Upper lobe of left lung (tissue), 4 donors: ENCODE measurements around the gene OTOG.

Experiments
- EP300 ChIP-seq, 4 donors: sonication (generic); formaldehyde crosslinking; IDR thresholded peaks; one replicate each; pipeline ENCODE4 v1.5.1; 2017; ENCODE audit warnings: antibody characterized with exemption in 4 of 4, control low read depth in 2 of 4
- POLR2AphosphoS5 ChIP-seq, 2 donors: sonication (generic); formaldehyde crosslinking; IDR thresholded peaks; one replicate each; pipeline ENCODE4 v1.5.1; 2017; ENCODE audit warnings: antibody characterized with exemption in 2 of 2
- TF ChIP-seq, protein P1 (sequence below), 6 experiments: fragments of 450-650 bp in 4 of 6; fragments of 200-600 bp in 2 of 6; sonication (generic) in 2 of 6; IDR thresholded peaks; one replicate each; pipeline ENCODE4 v1.5.1; 2016 to 2019; ENCODE audit warnings: antibody characterized with exemption in 6 of 6

DNA sequence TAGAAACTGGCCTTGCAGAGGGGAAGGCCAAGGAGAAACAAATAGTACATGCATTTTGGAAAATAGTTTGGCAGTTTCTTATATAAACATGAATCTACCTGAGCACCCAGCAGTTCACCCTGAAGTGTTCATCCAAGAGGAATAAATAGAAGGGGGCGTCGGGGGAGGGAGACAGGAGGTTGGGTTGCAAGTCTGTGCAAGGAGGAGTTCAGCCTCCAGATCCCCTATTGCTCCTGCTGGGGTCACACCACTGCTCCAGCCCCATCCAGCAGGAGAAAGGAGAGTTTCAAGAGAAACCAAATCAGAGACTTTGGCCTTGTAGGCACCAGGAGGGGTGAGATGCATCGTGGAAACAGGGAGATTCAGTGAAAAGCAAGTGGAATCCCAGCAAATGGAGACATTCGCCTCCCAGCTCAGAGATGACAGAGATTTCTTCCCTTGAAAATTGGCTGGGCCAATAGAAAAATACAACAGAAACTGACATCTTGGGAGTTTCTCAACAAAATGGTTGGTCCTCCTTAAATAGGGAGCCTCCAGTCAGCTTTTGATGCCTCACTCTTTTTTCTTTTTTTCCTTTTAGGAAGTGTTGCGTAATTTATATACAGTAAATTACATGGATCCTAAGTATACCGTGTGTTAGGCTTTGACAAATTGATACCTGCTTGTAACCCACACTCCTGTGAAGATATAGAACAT lies 34.1 kb downstream of the OTOG start:
- TF ChIP-seq POLR2AphosphoS5 (IDR thresholded peaks at IDR 0.05) = no peak
- TF ChIP-seq, protein P1, sequence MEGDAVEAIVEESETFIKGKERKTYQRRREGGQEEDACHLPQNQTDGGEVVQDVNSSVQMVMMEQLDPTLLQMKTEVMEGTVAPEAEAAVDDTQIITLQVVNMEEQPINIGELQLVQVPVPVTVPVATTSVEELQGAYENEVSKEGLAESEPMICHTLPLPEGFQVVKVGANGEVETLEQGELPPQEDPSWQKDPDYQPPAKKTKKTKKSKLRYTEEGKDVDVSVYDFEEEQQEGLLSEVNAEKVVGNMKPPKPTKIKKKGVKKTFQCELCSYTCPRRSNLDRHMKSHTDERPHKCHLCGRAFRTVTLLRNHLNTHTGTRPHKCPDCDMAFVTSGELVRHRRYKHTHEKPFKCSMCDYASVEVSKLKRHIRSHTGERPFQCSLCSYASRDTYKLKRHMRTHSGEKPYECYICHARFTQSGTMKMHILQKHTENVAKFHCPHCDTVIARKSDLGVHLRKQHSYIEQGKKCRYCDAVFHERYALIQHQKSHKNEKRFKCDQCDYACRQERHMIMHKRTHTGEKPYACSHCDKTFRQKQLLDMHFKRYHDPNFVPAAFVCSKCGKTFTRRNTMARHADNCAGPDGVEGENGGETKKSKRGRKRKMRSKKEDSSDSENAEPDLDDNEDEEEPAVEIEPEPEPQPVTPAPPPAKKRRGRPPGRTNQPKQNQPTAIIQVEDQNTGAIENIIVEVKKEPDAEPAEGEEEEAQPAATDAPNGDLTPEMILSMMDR (IDR thresholded peaks at IDR 0.05) = no peak
- no peak for TF ChIP-seq EP300 (IDR thresholded peaks at IDR 0.05)
